Measurements from ENCODE around the gene WWOX. TPM values are rescaled to one million over a fixed set of nuclear protein-coding genes. Genes with fewer than 3 reads are reported as not detected.

Gene WWOX
- total RNA-seq, 1 experiment from 2014 or later, result 79.9 TPM

DNA sequence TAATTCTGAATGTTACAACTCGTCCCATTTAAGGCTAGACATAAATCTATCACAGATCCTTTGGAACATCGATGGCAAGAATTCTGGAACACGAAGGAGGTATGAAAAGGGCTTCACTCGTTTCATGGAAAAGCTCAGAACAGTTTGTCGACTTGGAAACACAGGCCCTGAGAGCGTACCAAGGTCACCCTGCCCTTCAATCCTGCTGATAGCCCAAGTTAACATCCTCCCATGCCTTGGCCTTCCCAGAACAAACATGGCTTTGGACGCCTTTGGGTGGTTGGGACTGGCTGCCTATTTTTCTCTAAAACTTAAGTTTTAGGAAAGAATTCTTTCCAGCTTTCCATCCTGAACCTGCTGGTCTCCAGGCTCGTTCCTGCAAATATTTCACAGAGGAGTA lies 1105.0 kb downstream of the WWOX start:
- Histone ChIP-seq H3K4me1 (ENCODE audit: insufficient read depth, low read length, poor library complexity, severe bottlenecking) (no peaks in the 10 kb centered on the region), H3K4me3 (ENCODE audit: low read depth, low read length, poor library complexity, severe bottlenecking) (no peak overlapping the region), H3K27ac (ENCODE audit: low read depth, low read length, poor library complexity, severe bottlenecking) (no peak overlapping the region), H3K36me3 (ENCODE audit: insufficient read depth, low read length, poor library complexity, severe bottlenecking) (no peaks in the 10 kb centered on the region), H3K27me3 (replicated peaks; ENCODE audit: insufficient read depth, low read depth, low read length, poor library complexity) (no peaks in the 10 kb centered on the region), H3K9me3 (ENCODE audit: low read depth, low read length, poor library complexity, severe bottlenecking) (no peaks in the 10 kb centered on the region)
- no TSS peak for BruUV-seq (replicated peaks)
- CTCF ChIA-PET, result no interaction called here
- TF ChIP-seq, protein P1, sequence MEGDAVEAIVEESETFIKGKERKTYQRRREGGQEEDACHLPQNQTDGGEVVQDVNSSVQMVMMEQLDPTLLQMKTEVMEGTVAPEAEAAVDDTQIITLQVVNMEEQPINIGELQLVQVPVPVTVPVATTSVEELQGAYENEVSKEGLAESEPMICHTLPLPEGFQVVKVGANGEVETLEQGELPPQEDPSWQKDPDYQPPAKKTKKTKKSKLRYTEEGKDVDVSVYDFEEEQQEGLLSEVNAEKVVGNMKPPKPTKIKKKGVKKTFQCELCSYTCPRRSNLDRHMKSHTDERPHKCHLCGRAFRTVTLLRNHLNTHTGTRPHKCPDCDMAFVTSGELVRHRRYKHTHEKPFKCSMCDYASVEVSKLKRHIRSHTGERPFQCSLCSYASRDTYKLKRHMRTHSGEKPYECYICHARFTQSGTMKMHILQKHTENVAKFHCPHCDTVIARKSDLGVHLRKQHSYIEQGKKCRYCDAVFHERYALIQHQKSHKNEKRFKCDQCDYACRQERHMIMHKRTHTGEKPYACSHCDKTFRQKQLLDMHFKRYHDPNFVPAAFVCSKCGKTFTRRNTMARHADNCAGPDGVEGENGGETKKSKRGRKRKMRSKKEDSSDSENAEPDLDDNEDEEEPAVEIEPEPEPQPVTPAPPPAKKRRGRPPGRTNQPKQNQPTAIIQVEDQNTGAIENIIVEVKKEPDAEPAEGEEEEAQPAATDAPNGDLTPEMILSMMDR (conservative IDR thresholded peaks at IDR 0.05; ENCODE audit: low read depth, low read length), result no peak
- TF ChIP-seq EZH2 (IDR thresholded peaks at IDR 0.05; ENCODE audit: borderline replicate concordance, low read depth, low read length, poor library complexity, severe bottlenecking), result no peak
- intact Hi-C loops (cut with micrococcal nuclease; ENCODE audit: unreplicated experiment), result no loop called here
- no peak for DNase-seq (ENCODE audit: low spot score)
- POLR2A ChIA-PET (ENCODE audit: low non-redundant PET), result no interaction called here

DNA sequence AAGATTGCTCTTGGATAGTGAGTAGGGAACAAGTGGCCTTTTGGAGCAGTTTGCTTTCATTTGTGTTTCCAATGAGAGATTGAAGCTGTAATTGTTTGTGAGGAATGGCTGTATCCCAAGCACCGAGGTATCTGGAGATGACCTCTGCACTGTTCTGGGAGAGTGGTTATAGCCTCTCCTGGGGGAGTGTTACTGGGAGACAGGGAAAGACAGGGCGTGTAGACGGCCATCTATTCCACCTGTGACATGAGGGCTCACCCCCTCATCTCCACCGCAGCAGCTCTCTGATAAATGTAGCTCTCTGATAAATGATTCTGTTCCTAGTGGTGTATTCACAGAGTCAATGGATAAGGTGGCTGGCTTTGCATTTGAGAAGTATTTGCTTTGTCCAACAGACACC lies 1107.4 kb downstream of the WWOX start:
- Histone ChIP-seq H3K27me3 (replicated peaks; ENCODE audit: insufficient read depth, low read depth, low read length, poor library complexity) (no peaks in the 10 kb centered on the region), H3K4me1 (ENCODE audit: insufficient read depth, low read length, poor library complexity, severe bottlenecking) (no peaks in the 10 kb centered on the region), H3K27ac (ENCODE audit: low read depth, low read length, poor library complexity, severe bottlenecking) (no peak overlapping the region), H3K36me3 (ENCODE audit: insufficient read depth, low read length, poor library complexity, severe bottlenecking) (no peaks in the 10 kb centered on the region), H3K4me3 (ENCODE audit: low read depth, low read length, poor library complexity, severe bottlenecking) (no peak overlapping the region), H3K9me3 (ENCODE audit: low read depth, low read length, poor library complexity, severe bottlenecking) (no peaks in the 10 kb centered on the region)
- intact Hi-C loops (cut with micrococcal nuclease; ENCODE audit: unreplicated experiment), result no loop called here
- TF ChIP-seq, protein P1 (conservative IDR thresholded peaks at IDR 0.05; ENCODE audit: low read depth, low read length), result no peak
- no peak for TF ChIP-seq EZH2 (IDR thresholded peaks at IDR 0.05; ENCODE audit: borderline replicate concordance, low read depth, low read length, poor library complexity, severe bottlenecking)
- ChIA-PET CTCF (no interaction called here), POLR2A (ENCODE audit: low non-redundant PET) (no interaction called here)
- no peak for DNase-seq (ENCODE audit: low spot score)
- no TSS peak for BruUV-seq (replicated peaks)

DNA sequence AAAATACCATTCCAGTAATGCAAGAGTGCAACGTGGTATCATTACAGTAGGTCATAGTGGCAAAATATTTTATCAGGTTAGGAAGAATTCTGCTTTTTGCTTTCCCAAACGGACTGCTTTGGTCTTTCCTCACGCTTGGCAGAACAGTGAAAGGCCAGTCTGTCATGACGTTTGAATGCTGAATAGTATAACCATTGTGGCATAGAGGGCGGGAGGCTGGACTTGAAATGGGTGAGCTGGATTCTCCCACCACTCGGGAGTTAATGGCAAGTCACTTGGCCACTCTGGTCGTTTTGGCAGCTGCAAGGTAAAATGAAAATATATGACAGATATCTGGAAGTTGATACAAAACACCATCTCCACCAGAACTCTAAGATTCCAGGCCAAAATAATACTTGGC lies 1109.9 kb downstream of the WWOX start:
- Histone ChIP-seq H3K9me3 (ENCODE audit: low read depth, low read length, poor library complexity, severe bottlenecking) (no peaks in the 10 kb centered on the region), H3K4me3 (ENCODE audit: low read depth, low read length, poor library complexity, severe bottlenecking) (no peak overlapping the region), H3K4me1 (ENCODE audit: insufficient read depth, low read length, poor library complexity, severe bottlenecking) (no peaks in the 10 kb centered on the region), H3K36me3 (ENCODE audit: insufficient read depth, low read length, poor library complexity, severe bottlenecking) (no peaks in the 10 kb centered on the region), H3K27ac (ENCODE audit: low read depth, low read length, poor library complexity, severe bottlenecking) (no peak overlapping the region), H3K27me3 (replicated peaks; ENCODE audit: insufficient read depth, low read depth, low read length, poor library complexity) (no peaks in the 10 kb centered on the region)
- ChIA-PET POLR2A (ENCODE audit: low non-redundant PET) (no interaction called here), CTCF (no interaction called here)
- BruUV-seq (replicated peaks), result no TSS peak
- DNase-seq (ENCODE audit: low spot score), result no peak
- no peak for TF ChIP-seq EZH2 (IDR thresholded peaks at IDR 0.05; ENCODE audit: borderline replicate concordance, low read depth, low read length, poor library complexity, severe bottlenecking)
- TF ChIP-seq, protein P1 (conservative IDR thresholded peaks at IDR 0.05; ENCODE audit: low read depth, low read length), result no peak
- intact Hi-C loops (cut with micrococcal nuclease; ENCODE audit: unreplicated experiment), result no loop called here

Data from A673 (cell line).